ENCODE results near the gene UHRF1.
"Not testable (repeated sequence)": the region's sequence is repeated elsewhere in the genome, so short reads cannot be mapped to it uniquely, and the experiment has no call there.

UHRF1 gene

GRCh38 chr19:4938461-4938860 lies 29.2 kb downstream of the UHRF1 start:
- DNase-seq: not testable (repeated sequence)

- DNase-seq: no peak
Observed at GRCh38 chr19:4939466-4939865, 30.2 kb downstream of the UHRF1 start.

GRCh38 chr19:4941638-4942169 lies 32.4 kb downstream of the UHRF1 start:
- DNase-seq: not testable (repeated sequence)

- DNase-seq: not testable (repeated sequence)
Observed at GRCh38 chr19:4950650-4951049, 41.3 kb downstream of the UHRF1 start.

GRCh38 chr19:4951656-4952055 lies 42.4 kb downstream of the UHRF1 start:
- no peak for DNase-seq

GRCh38 chr19:4952945-4953344 lies 43.6 kb downstream of the UHRF1 start:
- DNase-seq: no peak

GRCh38 chr19:4954320-4955149 lies 45.2 kb downstream of the UHRF1 start:
- DNase-seq: not testable (repeated sequence)

GRCh38 chr19:4955274-4955673 lies 46.0 kb downstream of the UHRF1 start:
- no peak for DNase-seq

- DNase-seq: no peak
Observed at GRCh38 chr19:4957981-4958380, 48.7 kb downstream of the UHRF1 start.

GRCh38 chr19:4962085-4962619 lies 52.9 kb downstream of the UHRF1 start:
- no peak for DNase-seq

GRCh38 chr19:4965061-4965460 lies 55.8 kb downstream of the UHRF1 start:
- no peak for DNase-seq

GRCh38 chr19:4966591-4966990 lies 57.3 kb downstream of the UHRF1 start:
- DNase-seq: no peak

- no peak for DNase-seq
Observed at GRCh38 chr19:4967738-4968461, 58.6 kb downstream of the UHRF1 start.

- peak; percentile 90 for DNase-seq
Observed at GRCh38 chr19:4968462-4969291, 59.4 kb downstream of the UHRF1 start, which contains the start of gene KDM4B. TSS of gene KDM4B (plus strand) at chr19:4969113. CDS start at chr19:5032891, 63,778 bp downstream.

GRCh38 chr19:4969292-4969771 lies 60.0 kb downstream of the UHRF1 start:
- DNase-seq: no peak

GRCh38 chr19:4969772-4970531 lies 60.7 kb downstream of the UHRF1 start:
- DNase-seq: no peak

GRCh38 chr19:4970558-4971423 lies 61.5 kb downstream of the UHRF1 start:
- no peak for DNase-seq

- peak; percentile 22 for DNase-seq
Observed at GRCh38 chr19:4971424-4971793, 62.1 kb downstream of the UHRF1 start.

GRCh38 chr19:4971816-4972495 lies 62.7 kb downstream of the UHRF1 start:
- DNase-seq: no peak

All from NCI-H2029 treated with DMSO at 0.1 percent for 48 hours (cell line).